GM19099 (cell line): ENCODE results near the gene LAMTOR3.

Source experiments
- POLR2A ChIP-seq: IDR thresholded peaks from 3 replicates; pipeline ENCODE4 v1.6.1; 2011; ENCODE audit warnings: low read depth; ENCODE audit not compliant: insufficient read length; ENCODE audit errors: extremely low read depth

Gene LAMTOR3

GRCh38 chr4:99879458-99879857 is 14.8 kb downstream of the LAMTOR3 start:
- no peak for TF ChIP-seq POLR2A

- no peak for TF ChIP-seq POLR2A
Measured at GRCh38 chr4:99878604-99879003, 15.6 kb downstream of the LAMTOR3 start.

GRCh38 chr4:99876946-99877345 is 17.3 kb downstream of the LAMTOR3 start:
- no peak for TF ChIP-seq POLR2A

GRCh38 chr4:99875071-99875470 is 19.2 kb downstream of the LAMTOR3 start:
- no peak for TF ChIP-seq POLR2A

GRCh38 chr4:99872570-99872969 is 21.7 kb downstream of the LAMTOR3 start:
- no peak for TF ChIP-seq POLR2A

- TF ChIP-seq POLR2A = no peak
Measured at GRCh38 chr4:99868126-99868596, 26.1 kb downstream of the LAMTOR3 start.

GRCh38 chr4:99863804-99864203 is 30.4 kb downstream of the LAMTOR3 start:
- no peak for TF ChIP-seq POLR2A

GRCh38 chr4:99861120-99861905 is 32.9 kb downstream of the LAMTOR3 start:
- TF ChIP-seq POLR2A = no peak

- TF ChIP-seq POLR2A = no peak
Measured at GRCh38 chr4:99860521-99860920, 33.7 kb downstream of the LAMTOR3 start.

- no peak for TF ChIP-seq POLR2A
Measured at GRCh38 chr4:99859618-99860017, 34.6 kb downstream of the LAMTOR3 start.

GRCh38 chr4:99857307-99857706 is 36.9 kb downstream of the LAMTOR3 start:
- no peak for TF ChIP-seq POLR2A

GRCh38 chr4:99856166-99856565 is 38.1 kb downstream of the LAMTOR3 start:
- TF ChIP-seq POLR2A = no peak

GRCh38 chr4:99855678-99856077 is 38.5 kb downstream of the LAMTOR3 start:
- TF ChIP-seq POLR2A = no peak

- no peak for TF ChIP-seq POLR2A
Measured at GRCh38 chr4:99853999-99854398, 40.2 kb downstream of the LAMTOR3 start.

GRCh38 chr4:99853190-99853589 is 41.0 kb downstream of the LAMTOR3 start:
- no peak for TF ChIP-seq POLR2A

GRCh38 chr4:99852199-99852749 is 42.0 kb downstream of the LAMTOR3 start:
- TF ChIP-seq POLR2A = no peak
